A204.1 (cell line): ENCODE measurements around the gene NEUROD6.

Experiments
- FAIRE-seq: peaks from 2 replicates; lab custom pipeline; 2012; peaks lifted over from hg19 to GRCh38; lab: Jason Lieb, UNC

The NEUROD6 gene

DNA sequence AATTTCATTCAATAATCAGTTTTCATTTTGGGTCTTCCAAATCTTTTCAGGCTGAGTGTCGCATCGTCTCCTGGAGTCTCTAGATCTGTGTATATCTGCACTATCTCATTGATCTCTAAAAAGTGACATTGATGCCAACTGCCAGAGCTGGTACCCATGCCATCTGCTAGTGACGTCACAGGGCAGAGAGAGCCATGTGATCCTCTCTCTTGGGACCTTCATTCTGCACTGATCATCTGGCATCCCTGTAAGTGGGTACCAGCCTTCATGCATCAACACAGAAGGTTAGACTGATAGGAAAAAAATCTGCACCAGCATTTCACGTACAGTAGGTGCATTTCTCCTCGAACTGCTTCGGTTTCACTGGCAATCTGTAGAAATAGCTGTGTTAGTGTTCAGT, at the start of gene NEUROD6:
TSS of gene NEUROD6 (minus strand) at position 124 of the 400 bp plus-strand sequence. CDS start 1,458 bp downstream, outside the sequence.
- no peak for FAIRE-seq

DNA sequence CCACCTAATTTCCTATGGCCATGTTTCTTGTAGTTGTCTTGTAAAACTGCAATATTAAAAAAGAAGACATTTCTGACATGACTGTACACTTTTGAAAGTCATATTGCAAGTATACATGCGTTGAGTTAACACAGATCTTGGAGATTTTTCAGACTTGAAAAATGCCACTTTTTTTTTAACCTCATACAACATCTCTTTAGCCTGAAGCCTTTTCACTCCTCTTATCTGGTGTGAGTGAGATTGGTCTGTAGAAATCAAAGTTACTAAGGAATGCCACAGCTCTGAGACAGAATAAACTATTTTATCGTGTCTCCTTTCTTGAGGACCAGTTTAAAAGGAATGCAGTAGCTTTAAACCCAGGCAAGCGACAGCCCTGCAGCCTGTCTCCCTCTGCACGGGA, 43.9 kb upstream of the NEUROD6 start:
- FAIRE-seq = no peak

DNA sequence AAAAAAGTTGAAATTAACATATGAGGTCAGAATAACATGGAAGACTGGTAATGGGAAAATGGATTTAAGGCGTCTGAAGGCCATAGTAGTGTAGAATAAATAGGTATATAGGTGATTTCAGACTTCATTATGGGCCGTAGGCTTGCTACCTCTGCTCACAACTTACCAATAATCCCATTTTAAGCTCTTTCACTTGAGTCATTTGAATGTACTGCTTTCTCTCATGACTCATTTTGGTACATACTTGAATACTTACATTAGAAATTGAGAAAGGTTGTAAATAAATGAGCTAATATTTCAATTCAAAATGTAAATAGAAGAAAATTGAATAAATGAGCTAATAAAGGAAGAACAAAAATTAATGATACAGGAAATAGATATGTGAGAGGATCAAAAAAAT, 42.2 kb upstream of the NEUROD6 start:
- FAIRE-seq = no peak

DNA sequence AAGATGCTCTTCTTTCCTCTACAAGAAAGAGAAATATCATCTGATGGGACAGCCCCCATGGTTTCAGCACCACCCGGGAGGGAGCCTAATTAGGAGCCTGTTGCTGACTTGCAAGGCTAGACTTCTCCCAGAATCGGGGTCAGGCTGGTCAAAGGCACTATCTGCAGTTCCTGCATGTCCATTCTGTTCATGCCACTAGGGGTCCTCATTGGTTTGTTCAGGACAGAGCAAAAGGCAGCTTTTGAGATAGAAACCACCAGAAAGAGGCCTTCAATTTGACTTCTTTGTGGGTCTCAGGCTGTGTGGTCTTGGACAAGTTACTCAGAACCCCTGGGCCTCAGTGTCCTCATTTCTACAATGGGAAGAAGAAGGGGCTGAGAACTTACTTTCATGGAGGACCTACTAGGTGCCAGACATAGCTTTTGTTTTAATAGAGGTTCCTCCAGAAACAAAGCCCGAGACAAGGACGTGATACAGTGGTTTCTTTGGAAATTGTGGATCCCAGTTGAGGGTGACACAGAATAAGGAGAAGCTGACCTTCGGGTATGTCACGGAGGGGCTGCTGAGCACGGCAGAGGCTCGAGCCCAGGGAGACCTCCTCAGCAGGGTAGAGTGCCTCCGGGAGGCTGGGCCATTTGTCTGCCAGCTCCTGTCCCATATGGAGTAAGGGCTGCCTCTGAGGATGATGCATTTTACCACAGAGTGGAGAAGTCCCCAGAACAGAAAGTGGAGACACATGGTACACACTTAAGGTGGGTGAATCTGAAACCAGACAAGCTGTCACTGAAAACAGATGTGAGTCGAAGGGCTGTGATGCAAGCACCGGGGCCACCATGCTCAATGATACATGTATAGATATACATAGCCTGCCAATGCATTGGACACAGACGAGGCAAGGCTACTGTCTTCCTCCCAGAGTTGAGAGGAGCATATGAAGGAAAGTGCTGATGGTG, 33.1 kb upstream of the NEUROD6 start:
- FAIRE-seq = no peak

DNA sequence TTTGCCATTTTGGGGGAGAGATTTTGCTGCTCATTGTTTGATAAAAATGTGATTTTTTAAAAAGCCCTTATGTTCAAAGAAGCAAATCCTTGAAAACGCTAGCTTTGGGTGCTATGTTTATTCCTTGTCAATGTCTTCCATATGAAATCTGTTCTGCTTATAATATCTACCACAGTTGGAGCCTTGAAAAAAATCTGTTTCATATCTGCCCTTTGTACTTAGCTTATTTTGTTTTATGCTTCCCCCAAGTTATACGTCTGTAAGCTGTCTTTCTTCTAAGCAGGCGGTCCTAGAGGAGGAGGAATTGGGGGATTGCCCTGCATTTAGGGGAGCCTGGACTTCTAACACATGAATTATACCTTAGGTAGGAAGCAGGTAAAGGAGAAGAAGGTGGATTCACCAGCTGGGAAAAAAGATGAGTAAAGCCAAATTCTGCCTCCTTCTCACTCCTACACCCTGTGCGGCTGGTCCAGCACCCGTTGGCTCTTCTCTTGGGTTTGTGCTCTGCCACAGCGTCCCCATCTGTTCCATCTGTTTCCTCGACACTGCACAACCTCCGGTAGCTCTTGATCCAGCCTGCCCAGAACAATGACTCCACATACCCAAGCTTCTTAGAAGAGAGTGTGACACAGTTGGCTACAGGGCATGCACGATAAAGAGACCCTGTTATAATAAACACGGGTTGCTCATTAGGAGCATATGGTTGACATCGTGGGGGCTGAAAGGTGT, 31.9 kb upstream of the NEUROD6 start:
- no peak for FAIRE-seq

DNA sequence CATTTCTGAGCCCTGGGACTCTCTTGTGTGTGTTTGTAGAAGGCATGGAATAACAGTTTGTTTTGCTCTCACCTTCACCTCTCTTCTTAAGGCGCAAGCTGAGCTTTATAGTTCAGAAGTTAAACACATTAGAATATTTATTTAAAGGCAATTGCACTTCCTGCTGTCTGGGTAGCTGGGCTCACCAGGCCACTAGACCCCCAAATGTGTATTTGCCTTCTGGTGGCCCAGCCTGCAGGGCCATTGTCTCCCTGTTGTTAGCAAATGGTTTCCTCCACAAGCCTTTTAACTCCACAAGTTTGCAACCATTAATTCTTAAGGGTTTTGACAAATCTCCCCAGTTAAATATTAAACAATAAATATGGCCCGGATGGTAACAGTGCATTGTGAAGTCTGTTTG, 31.1 kb upstream of the NEUROD6 start:
- no peak for FAIRE-seq

DNA sequence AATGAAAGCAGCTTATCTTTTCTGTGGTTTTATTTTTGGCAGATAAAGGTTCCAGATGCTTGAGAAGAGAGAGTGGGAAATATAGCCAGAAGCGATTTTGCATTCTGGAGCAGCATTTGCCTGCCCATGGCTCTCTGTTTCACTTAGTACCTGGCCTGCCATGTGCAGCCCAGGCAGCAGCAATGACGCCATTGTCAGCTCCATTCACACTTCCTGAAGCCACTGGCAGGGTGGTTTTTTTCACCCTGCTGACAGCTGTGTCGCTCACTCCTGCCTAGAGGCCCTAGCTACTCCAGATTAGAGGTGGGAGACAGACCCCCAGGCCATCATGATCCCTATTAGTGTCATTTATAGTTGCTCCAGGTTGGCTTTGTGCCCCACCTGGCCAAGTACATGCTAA, 30.1 kb upstream of the NEUROD6 start:
- FAIRE-seq = no peak

DNA sequence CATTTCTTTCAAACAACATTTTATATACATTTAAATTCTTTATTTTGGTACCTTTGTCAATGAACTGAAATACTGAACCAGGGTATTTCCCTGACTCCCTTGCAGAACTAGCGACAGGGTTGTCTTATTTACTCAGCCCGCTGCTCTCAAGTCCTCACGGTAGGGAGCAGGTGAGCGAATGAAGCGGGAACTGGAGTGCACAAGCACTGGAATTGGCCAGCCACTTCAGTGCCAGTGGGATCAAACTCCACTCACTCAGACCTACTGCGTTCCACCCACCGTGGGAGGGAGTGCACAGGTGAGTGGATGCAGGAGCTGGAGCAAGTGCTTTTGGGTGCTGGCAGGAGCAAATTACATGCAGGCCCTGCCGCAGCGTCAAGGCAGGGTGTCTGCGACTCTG, 28.1 kb upstream of the NEUROD6 start:
- FAIRE-seq = no peak

DNA sequence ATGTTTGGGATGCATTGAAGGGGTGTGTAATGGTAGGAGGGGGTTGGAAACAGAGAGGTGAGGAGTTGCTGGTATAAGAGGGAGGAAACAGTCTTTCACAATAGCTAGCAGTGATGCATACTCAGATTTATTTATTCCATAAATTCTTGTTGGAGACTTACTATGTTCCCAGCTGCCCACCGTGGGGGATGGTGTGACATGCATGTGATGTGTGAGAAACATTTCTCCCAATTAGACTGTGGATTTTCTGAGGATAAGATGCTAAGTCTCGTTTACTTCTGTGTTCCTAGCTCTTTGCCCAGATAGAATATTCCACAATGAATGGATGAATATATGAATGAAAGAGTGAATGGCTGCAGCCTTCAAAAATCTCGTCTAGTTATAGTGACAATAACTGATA, 23.0 kb upstream of the NEUROD6 start:
- FAIRE-seq = no peak

DNA sequence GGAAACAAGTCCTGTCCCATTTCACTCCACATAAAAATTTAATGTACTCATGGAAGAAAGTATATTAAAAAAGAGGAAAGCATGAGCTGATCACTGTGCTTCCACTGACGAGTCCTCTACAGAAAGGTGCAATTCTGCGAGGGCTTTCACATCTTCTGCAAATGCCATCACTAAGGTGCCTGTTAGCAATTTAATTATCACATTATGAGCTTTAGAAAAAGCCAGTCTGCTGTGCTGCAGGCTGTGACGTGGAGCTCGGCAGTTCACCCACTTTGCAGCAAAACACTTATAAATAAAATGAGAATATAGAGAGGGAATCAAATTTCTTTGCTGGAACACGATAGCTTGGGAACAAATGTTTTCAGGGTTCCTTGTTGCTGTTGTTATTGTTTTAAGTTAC, 22.5 kb upstream of the NEUROD6 start:
- FAIRE-seq = no peak

DNA sequence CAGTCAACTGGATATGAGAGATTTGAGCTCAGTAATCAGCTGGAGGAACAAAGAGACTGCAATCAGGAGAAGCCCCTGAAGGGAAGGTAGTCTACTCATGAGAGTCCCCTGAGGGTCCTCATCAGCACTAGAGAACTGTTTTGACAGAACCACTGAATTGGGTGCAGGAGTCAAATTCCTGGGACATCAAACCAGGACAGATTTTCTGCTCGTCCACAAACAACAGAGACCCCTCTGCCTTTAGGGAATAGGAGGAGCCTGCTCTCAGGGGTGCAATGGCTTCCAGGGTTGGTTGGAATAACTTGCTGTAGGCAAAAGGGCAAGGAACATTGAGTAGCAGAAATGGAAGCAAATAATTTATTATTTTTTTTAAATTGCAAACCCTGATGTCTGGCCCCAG, 21.9 kb upstream of the NEUROD6 start:
- FAIRE-seq = no peak

DNA sequence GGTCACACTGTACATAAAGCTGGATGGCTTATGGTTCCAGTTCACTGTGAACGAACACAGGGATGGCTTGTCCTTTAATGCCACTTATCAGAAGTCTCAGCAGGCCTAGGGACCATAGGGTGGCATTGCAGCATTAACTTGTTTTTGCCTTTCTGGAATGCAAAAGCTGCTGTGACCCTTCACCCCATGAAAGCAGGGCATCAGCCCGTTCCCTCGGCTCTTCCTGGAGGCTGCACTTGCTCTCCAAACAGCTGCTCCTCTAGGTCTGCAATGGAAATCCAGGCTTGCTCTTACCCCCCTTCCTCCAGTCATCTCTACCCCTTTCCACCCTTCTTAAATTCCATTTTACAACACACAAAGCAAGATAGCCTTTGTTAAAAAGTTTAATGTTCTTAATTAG, 17.9 kb upstream of the NEUROD6 start:
- no peak for FAIRE-seq

DNA sequence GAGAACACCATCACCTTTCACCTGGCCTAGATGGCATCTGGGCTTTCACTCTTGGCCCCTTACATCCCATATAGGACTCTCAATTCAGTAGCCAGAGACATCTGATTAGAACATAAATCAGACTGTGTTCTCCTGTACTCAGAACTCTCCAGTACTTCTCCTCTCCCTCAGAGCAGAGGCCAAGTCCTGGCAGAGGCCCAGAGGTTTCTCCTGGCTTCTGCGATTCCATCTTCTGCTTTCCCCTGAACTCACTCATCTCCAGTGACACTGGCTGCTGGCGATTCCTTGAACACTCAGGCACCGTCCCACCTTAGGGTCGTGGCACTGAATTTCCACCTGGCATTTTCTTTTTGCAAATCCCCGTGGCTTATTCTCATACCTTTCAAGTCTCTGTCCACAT, 4.9 kb upstream of the NEUROD6 start:
- FAIRE-seq = no peak

DNA sequence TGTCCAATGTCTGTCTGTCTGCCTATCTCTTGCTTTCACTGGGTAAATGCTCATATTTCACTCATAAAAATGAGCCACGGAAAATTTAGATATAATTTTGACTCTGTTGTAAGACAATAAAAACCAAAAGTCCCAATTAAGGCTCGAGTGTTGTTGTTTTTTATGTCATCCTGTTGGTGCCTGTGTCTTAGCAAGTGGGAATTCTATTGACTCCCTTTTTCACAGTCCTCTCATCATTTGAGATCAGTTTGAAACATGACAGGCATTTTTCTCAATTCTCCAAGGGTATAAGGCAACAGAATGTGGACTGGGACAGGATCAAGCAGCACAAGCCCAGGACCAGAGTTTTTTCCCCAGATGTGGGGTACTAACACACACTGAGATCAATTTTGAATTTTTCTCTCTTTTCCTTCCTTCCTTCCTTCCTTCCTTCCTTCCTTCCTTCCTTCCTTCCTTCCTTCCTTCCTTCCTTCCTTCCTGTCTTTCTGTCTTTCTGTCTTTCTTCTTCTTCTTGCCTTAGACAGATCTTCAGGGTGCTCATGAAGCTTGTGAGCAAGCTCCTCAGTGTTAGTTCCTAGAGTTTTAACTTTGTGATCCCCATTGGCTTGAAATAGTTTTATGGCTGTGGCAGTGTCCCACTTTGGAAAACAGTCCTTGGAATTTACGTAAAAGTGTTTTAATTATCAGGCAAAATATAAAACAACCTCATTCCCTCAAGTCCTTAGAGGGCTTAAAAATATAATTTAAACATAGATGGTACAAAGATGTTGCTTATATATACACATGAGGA, 3.2 kb upstream of the NEUROD6 start:
- no peak for FAIRE-seq

DNA sequence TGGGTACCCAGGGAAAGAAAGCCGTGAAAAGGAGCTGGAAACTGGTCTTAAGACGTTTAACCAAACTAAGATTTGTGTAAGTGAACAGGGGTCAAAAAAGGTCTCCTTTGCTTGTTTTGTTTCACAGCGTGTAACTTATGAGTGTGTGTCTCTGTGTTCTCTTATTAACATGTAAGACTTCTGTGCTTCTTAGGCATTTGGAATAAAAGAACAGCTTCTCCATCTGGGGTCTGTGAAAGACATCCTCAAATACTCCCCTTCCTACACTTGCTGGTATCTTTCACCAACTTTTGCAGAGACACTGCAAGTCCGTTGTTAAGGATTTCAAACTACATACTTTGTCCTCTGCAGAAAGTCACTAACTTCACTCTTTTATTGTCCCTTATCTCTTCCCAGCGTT, 615 bp upstream of the NEUROD6 start:
- FAIRE-seq = no peak

DNA sequence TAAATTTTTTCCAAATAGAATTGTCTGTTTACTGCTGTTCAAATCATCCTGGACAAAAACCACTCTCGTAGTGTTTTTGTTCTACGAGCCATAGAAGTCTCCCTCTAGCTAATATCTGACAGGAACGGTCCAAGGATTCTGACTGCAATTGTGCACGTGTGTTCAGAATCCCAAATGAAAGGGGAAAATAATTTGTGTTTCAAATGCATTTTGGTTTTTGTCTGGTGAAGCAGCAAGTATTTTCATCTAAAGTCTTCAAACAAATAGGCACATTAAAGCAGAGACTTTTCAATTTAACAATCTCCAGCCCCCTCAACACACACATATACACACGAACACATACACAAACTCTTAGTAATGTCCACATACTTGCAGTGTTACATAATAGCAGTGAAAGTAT, 475 bp downstream of the NEUROD6 start:
- no peak for FAIRE-seq

DNA sequence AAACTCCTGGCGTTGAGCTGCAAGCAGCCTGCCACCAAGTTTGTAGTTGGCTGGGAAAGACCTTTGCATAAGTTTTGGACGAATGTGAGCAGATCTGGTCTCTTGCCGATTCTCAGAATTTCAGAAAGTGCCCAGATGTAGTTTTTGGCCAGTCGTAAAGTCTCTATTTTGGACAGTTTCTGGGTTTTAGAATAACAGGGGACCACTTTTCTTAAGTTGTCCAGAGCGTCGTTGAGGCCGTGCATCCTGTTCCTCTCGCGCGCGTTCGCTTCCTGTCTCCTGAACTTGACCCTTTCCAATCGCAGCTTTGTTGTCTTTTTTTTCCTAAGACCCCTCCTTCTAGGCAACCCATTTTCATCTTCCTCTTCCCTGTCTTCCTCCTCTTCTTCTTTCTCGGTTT, 1.8 kb downstream of the NEUROD6 start:
- FAIRE-seq = no peak

DNA sequence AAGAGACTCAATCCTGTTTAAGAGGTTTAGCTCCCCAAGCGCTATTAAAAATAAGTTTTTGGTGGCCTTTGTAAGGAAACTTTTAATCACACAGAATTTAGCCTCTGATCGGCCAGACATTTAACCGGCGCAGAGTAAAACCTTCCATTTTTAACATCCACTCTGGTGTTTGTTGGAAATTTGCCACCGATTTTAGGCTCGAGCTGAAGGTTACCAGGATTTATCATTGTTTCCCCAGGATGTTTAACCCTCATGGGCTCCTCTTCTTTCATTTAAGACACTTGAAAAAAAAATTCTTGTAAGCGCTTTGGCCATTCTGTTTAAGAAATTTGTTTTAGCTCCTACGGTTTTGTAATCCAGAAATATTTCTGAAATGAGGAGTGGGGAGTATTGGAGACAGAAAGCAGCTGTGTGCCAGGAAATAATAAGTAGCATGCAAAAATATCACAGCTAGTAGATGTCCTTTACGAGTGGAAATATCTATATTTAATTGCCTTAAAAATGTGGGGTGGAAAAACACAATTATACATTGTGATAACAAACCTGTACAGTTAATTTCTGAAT, 3.4 kb downstream of the NEUROD6 start:
- no peak for FAIRE-seq

DNA sequence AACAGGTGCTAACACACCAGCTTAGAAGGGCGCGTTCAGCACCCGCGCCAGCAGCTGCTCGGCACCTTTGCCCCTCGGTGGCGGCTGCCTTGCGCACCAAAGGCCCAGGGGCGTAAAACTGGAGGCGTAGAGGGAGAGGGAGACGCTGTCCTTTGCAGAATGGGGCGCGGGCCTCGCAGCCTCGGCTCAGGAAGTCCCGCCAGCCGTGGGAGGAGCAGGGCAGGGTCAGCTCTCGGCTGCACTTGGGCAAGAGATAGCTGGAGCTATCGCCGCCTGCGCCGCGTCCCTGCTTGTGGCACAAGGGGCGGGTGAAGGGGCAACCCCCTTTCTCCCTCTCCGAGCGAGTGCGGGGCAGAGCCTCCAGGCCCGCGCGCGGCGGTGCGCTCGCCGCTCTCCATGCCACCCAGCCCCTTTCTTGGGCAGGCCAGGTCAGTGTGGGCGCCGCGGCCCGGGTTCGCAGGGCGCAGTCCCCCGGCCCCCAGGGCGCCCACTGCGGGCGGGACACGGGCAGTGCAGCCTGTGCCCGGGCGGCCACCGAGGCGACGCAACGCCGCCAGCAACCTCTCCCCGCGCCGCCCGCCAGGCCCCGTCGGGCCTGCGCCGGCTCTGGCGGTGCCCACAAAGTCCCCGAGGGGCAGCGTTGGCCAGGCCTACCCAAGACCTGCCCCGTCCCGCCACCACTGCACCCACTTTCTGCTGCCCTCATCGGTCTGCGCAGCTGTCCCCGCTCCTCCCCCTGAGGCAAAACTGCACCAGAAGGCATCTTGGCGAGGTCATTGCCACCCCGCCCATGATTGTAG, 4.1 kb downstream of the NEUROD6 start:
- no peak for FAIRE-seq

DNA sequence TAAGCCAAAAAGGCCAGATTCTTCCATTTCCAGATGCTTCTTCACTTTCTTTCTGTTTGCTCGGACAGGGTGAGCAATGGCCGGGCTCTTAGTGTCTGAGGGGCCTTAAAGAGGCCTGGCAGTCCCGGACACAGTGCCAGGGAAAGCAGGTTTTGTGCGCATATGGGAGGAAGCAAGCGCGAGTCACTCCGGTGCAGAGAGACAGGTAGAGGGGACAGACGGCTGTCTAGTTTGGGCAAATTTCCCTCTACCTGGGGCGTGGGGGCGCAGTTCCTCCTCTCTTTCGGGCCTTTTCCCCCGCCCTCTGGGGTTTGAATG, 4.7 kb downstream of the NEUROD6 start:
- FAIRE-seq = no peak

DNA sequence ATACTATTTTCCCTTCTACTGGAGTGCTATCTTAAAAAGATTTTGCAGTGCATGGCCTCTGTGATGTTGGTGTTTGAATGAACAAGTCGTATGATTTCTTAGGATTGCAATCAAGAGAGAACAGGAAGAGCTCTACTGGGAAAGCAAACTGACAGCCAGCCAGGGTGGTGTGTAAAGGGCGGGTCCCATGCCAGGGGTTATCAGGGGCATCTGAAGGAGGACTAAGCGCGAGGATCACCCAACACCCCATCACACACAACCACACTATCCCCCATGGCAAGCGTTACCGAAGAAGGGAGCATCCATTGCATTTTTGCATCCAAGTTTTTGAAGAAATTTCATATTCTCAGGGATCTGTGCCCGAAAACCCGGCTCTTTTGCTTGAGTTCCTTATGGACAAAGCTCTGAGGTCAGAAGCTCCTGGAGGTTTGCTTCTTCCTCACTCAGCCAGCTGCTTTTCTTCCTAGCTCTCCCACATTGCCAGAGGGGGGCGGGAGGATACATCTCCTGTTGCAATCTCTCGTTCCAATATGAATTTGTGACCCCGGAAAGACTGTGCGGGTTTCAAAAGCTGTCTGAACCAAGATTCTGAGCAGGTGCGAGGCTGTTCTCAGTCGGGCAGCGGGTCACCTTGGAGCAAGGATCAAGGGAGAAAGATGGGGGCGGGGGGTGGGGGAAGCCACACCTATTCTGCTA, 5.2 kb downstream of the NEUROD6 start:
- no peak for FAIRE-seq
